HEK293 (cell line): Measurements from ENCODE around the gene PEAR1.

Source experiments
- CTCF ChIA-PET: fragments of 350-600 bp; formaldehyde crosslinking; extraction: SDS; loops from one replicate; lab custom pipeline; 2021; ENCODE audit warnings: antibody characterized with exemption; lab: Yijun Ruan, JAX
- POLR2A ChIA-PET: fragments of 300-600 bp; formaldehyde crosslinking; extraction: SDS; loops from one replicate; lab custom pipeline; 2020; ENCODE audit warnings: antibody characterized with exemption, inconsistent platforms; lab: Yijun Ruan, JAX
- H3K27ac ChIP-seq: fragments of 200-500 bp; sonication (Bioruptor generic); 2 replicates; pipeline ENCODE4 v1.5.1; 2014; ENCODE audit warnings: low read depth, low read length, control low read depth, inconsistent platforms; ENCODE audit errors: extremely low read depth
- H3K36me3 ChIP-seq, 2 experiments: fragments of 200-500 bp in 1 of 2; sonication (Bioruptor generic) in 1 of 2; 1 replicate in 1 of 2; 2 replicates in 1 of 2; pipeline ENCODE4 v1.5.1; 2014 to 2017; ENCODE audit warnings: inconsistent platforms in 2 of 2, low read length in 2 of 2; ENCODE audit not compliant: control insufficient read depth in 2 of 2, insufficient read depth in 1 of 2
- H3K4me1 ChIP-seq: fragments of 200-500 bp; sonication (Bioruptor generic); 2 replicates; pipeline ENCODE4 v1.5.1; 2014; ENCODE audit warnings: mild to moderate bottlenecking, low read length, inconsistent platforms; ENCODE audit not compliant: control insufficient read depth, insufficient read depth
- H3K4me3 ChIP-seq: 2 replicates; pipeline ENCODE4 v1.5.1; 2011; ENCODE audit warnings: low read depth, mild to moderate bottlenecking, control low read depth, low read length, moderate library complexity
- H3K9me3 ChIP-seq: fragments of 200-500 bp; sonication (Bioruptor generic); 2 replicates; pipeline ENCODE4 v1.5.1; 2014; ENCODE audit warnings: low read depth, low read length, inconsistent platforms; ENCODE audit not compliant: control insufficient read depth, insufficient read depth
- BCL6B ChIP-seq: fragments of 450-650 bp; formaldehyde crosslinking; IDR thresholded peaks from 2 replicates; pipeline ENCODE4 v1.5.1; 2017; ENCODE audit warnings: missing biosample characterization, missing genetic modification characterization
- EGR2 ChIP-seq: fragments of 450-650 bp; formaldehyde crosslinking; IDR thresholded peaks from 2 replicates; pipeline ENCODE4 v1.5.1; 2016; ENCODE audit warnings: low read depth, missing biosample characterization, missing genetic modification characterization
- GLIS1 ChIP-seq: fragments of 450-650 bp; formaldehyde crosslinking; IDR thresholded peaks from 2 replicates; pipeline ENCODE4 v1.5.1; 2016; ENCODE audit warnings: missing biosample characterization, missing genetic modification characterization
- HIC1 ChIP-seq: fragments of 450-650 bp; formaldehyde crosslinking; IDR thresholded peaks from 2 replicates; pipeline ENCODE4 v1.5.1; 2016; ENCODE audit warnings: missing biosample characterization, missing genetic modification characterization
- MYNN ChIP-seq: fragments of 450-650 bp; formaldehyde crosslinking; IDR thresholded peaks from 2 replicates; pipeline ENCODE4 v1.5.1; 2016; ENCODE audit warnings: missing biosample characterization, missing genetic modification characterization, borderline replicate concordance
- TRIM28 ChIP-seq: IDR thresholded peaks from 2 replicates; pipeline ENCODE4 v1.6.1; 2011; ENCODE audit warnings: low read length, control low read depth, borderline replicate concordance
- ZBTB10 ChIP-seq: fragments of 450-650 bp; formaldehyde crosslinking; IDR thresholded peaks from 2 replicates; pipeline ENCODE4 v1.5.1; 2016; ENCODE audit warnings: missing biosample characterization, missing genetic modification characterization
- ZBTB44 ChIP-seq: fragments of 450-650 bp; IDR thresholded peaks from 2 replicates; pipeline ENCODE4 v1.5.1; 2018; ENCODE audit warnings: missing biosample characterization, mild to moderate bottlenecking, missing genetic modification characterization
- ZFHX2 ChIP-seq: fragments of 450-650 bp; formaldehyde crosslinking; conservative IDR thresholded peaks from 2 replicates; pipeline ENCODE4 v1.5.1; 2016; ENCODE audit warnings: missing biosample characterization, missing genetic modification characterization
- ZNF133 ChIP-seq: fragments of 450-650 bp; formaldehyde crosslinking; IDR thresholded peaks from 2 replicates; pipeline ENCODE4 v1.5.1; 2016; ENCODE audit warnings: missing biosample characterization, missing genetic modification characterization
- ZNF211 ChIP-seq: fragments of 450-650 bp; formaldehyde crosslinking; IDR thresholded peaks from 2 replicates; pipeline ENCODE4 v1.5.1; 2016; ENCODE audit warnings: low read depth, missing biosample characterization, missing genetic modification characterization
- ZNF302 ChIP-seq: fragments of 450-650 bp; formaldehyde crosslinking; IDR thresholded peaks from 2 replicates; pipeline ENCODE4 v1.5.1; 2016; ENCODE audit warnings: missing biosample characterization, missing genetic modification characterization, low read depth
- ZNF398 ChIP-seq: fragments of 450-650 bp; formaldehyde crosslinking; IDR thresholded peaks from 2 replicates; pipeline ENCODE4 v1.5.1; 2017; ENCODE audit warnings: missing biosample characterization, missing genetic modification characterization
- ZNF510 ChIP-seq: fragments of 450-650 bp; formaldehyde crosslinking; IDR thresholded peaks from 2 replicates; pipeline ENCODE4 v1.5.1; 2018; ENCODE audit warnings: mild to moderate bottlenecking, missing genetic modification characterization, missing biosample characterization; ENCODE audit not compliant: insufficient replicate concordance
- ZNF571 ChIP-seq: fragments of 450-650 bp; formaldehyde crosslinking; IDR thresholded peaks from 2 replicates; pipeline ENCODE4 v1.5.0; 2017; ENCODE audit warnings: missing biosample characterization, missing genetic modification characterization

PEAR1 gene

GRCh38 chr1:156912861-156913808 lies 19.6 kb downstream of the PEAR1 start:
- POLR2A ChIA-PET, result no interaction called here
- Histone ChIP-seq H3K27ac (no peak overlapping the region), H3K4me3 (no peak overlapping the region), H3K36me3 (no peaks in the 10 kb centered on the region)
- TF ChIP-seq TRIM28 (no peak), HIC1 (peak; percentile 61; the same call in 1 of the 2 replicates), ZNF398 (tag by site-specific recombination) (peak; percentile 13; the same call in 1 of the 2 replicates)
- TF ChIP-seq, all 188 proteins: peak for 2
- CTCF ChIA-PET, result interaction anchor here (0.5 to 5.6 kb wide), 7 partner anchors 8 to 224 kb away, joined by 3 to 49 read pairs (median 4); partner anchors contain the start of gene LRRC71
- Histone ChIP-seq H3K4me1 (no peaks in the 10 kb centered on the region), H3K9me3 (no peaks in the 10 kb centered on the region)

- no peaks in the 10 kb centered on the region for H3K4me1 ChIP-seq
- no peak overlapping the region for H3K27ac ChIP-seq
- CTCF ChIA-PET, result interaction anchor here (0.5 to 5.6 kb wide), 7 partner anchors 7 to 225 kb away, joined by 3 to 49 read pairs (median 4); partner anchors contain the start of gene LRRC71
- no peaks in the 10 kb centered on the region for H3K36me3 ChIP-seq
- H3K9me3 ChIP-seq, result no peaks in the 10 kb centered on the region
- 0 out of 2 replicates have a peak, but pooled peaks have one; percentile 15 for TF ChIP-seq GLIS1 (tag by site-specific recombination)
- TF ChIP-seq ZBTB10 (tag by site-specific recombination), result no peak
- TF ChIP-seq ZNF133 (tag by site-specific recombination), result no peak
- TF ChIP-seq, all 188 proteins: peak for 1
- POLR2A ChIA-PET, result no interaction called here
- H3K4me3 ChIP-seq, result no peak overlapping the region
Observed at GRCh38 chr1:156913809-156914387, 20.4 kb downstream of the PEAR1 start.

GRCh38 chr1:156914440-156914856 lies 20.9 kb downstream of the PEAR1 start:
- Histone ChIP-seq H3K27ac (no peak overlapping the region), H3K9me3 (no peaks in the 10 kb centered on the region), H3K4me3 (no peak overlapping the region), H3K4me1 (no peaks in the 10 kb centered on the region), H3K36me3 (no peaks in the 10 kb centered on the region)
- peak; percentile 30 for TF ChIP-seq GLIS1 (tag by site-specific recombination)
- TF ChIP-seq ZNF571 (tag by site-specific recombination), result no peak
- no peak for TF ChIP-seq ZNF302
- TF ChIP-seq BCL6B (tag by site-specific recombination), result no peak
- TF ChIP-seq ZNF211 (tag by site-specific recombination), result no peak
- TF ChIP-seq EGR2 (tag by site-specific recombination), result peak; percentile 86
- no peak for TF ChIP-seq MYNN
- TF ChIP-seq ZNF510 (tag by site-specific recombination), result no peak
- no peak for TF ChIP-seq ZBTB44 (tag by site-specific recombination)
- TF ChIP-seq ZFHX2 (tag by site-specific recombination), result peak; percentile 84
- POLR2A ChIA-PET, result no interaction called here
- CTCF ChIA-PET, result interaction anchor here (0.7 to 5.6 kb wide), 4 partner anchors 7 to 155 kb away, joined by 4 to 49 read pairs (median 24); partner anchors contain the start of gene LRRC71
